ENCODE results near the gene KRT17.

DNA sequence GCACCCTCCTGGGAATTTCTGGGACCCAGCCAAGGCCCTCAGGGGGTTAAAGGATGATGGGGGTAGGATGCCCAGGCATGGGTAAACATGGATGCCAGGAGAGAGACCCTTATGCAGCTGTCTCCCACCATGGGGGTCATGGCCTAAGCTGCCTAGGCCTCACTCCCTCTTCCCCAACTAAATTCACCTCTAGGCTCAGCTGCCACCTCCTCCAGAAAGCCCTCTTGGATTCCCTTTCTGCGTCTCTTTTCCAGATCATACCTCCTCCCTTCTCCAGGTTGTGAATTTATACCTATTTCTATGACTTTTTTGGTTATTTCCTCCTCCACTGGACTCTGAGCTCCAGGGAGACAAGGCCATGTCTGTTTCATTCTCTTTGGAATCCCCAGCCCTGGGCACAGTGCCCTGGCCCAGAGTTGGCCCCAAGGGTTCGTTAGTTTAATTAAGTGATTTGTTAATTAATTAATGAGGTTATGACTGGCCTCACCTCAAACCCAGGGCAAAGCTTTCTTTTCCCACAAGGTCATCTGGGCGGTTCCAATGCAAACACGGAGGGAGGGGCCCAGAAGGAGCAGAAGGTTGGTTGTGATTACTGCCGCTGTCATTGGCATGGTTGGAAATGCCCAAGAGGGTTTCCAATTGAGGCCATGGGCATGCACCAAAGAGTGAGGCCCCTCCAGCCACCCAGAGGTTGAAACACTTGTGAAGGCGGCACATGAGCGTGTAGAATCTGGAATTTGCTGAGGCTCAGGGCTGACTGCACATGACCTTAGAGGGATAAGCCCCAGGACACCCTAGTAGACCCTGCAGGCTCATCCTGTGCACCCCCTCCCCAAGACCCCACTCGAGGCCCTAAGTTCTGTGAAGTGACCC is 6.9 kb upstream of the KRT17 start:
- TF ChIP-seq, protein P1, sequence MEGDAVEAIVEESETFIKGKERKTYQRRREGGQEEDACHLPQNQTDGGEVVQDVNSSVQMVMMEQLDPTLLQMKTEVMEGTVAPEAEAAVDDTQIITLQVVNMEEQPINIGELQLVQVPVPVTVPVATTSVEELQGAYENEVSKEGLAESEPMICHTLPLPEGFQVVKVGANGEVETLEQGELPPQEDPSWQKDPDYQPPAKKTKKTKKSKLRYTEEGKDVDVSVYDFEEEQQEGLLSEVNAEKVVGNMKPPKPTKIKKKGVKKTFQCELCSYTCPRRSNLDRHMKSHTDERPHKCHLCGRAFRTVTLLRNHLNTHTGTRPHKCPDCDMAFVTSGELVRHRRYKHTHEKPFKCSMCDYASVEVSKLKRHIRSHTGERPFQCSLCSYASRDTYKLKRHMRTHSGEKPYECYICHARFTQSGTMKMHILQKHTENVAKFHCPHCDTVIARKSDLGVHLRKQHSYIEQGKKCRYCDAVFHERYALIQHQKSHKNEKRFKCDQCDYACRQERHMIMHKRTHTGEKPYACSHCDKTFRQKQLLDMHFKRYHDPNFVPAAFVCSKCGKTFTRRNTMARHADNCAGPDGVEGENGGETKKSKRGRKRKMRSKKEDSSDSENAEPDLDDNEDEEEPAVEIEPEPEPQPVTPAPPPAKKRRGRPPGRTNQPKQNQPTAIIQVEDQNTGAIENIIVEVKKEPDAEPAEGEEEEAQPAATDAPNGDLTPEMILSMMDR (IDR thresholded peaks at IDR 0.05): no peak
- TF ChIP-seq POLR2A (IDR thresholded peaks at IDR 0.05): no peak
